HG03103 (cell line): ENCODE measurements around the gene PRSS8.

Experiments
- ATAC-seq: cut with Tn5 transposase; IDR thresholded peaks from one replicate; pipeline ENCODE4 v1.9.1; 2021; ENCODE audit warnings: low read depth; ENCODE audit not compliant: unreplicated experiment

PRSS8 gene

GRCh38 chr16:31085411-31085810, 50.1 kb downstream of the PRSS8 start:
- no peak for ATAC-seq

GRCh38 chr16:31084584-31085302, 50.8 kb downstream of the PRSS8 start:
- no peak for ATAC-seq

- no peak for ATAC-seq
These were observed 51.5 kb downstream of the PRSS8 start for GRCh38 chr16:31083981-31084380.

GRCh38 chr16:31083556-31083955, 52.0 kb downstream of the PRSS8 start:
- ATAC-seq, result no peak

- no peak for ATAC-seq
These were observed 52.4 kb downstream of the PRSS8 start for GRCh38 chr16:31083081-31083480.

- ATAC-seq, result no peak
These were observed 53.0 kb downstream of the PRSS8 start for GRCh38 chr16:31082368-31083045.
